ENCODE data around the gene GIPC2.
"Not testable (repeated sequence)": the region's sequence is repeated elsewhere in the genome, so short reads cannot be mapped to it uniquely, and the experiment has no call there.

Gene GIPC2

DNA sequence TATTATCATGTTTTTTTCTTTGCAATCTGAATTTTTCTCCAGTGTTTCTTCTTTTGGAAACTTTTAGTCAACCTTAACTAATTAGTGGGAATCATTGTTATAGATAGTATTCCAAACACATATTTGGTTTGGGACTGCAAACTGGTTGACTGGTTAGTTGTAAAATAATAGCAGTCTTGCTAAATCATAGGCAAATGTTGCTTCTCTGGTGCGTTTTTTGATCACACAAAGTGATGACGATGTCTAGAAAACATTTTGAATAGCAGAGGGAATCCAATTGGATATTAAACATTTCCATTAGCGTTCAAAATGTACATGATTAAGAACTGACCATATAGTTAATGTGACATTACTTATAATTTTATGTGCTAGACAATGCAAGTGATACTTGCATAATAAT, 36.5 kb upstream of the GIPC2 start:
- no peaks in the 10 kb centered on the region for H3K27me3 ChIP-seq (ENCODE audit: control insufficient read depth in 1 of 2, insufficient read depth in 2 of 2, low read length in 2 of 2)
- peaks cover 26% of the 10 kb centered on the region for H3K4me1 ChIP-seq (ENCODE audit: insufficient read depth, low read length)
- peaks cover 6% of the 10 kb centered on the region for H3K36me3 ChIP-seq (ENCODE audit: insufficient read depth, low read length)
- peak overlapping the region in 1 of 2 donors; percentile 10 for H3K4me3 ChIP-seq (ENCODE audit: low read depth in 1 of 2, low read length in 2 of 2)
- H3K9me3 ChIP-seq (ENCODE audit: low read length), result no peaks in the 10 kb centered on the region
- no peak overlapping the region for H3K27ac ChIP-seq (ENCODE audit: low read depth, low read length)
- no peak overlapping the region for H3K9ac ChIP-seq (ENCODE audit: low read length)

GRCh38 chr1:78009836-78010235, 35.9 kb upstream of the GIPC2 start:
- no peaks in the 10 kb centered on the region for H3K27me3 ChIP-seq (ENCODE audit: control insufficient read depth in 1 of 2, insufficient read depth in 2 of 2, low read length in 2 of 2)
- no peak overlapping the region for H3K9ac ChIP-seq (ENCODE audit: low read length)
- peaks cover 26% of the 10 kb centered on the region for H3K4me1 ChIP-seq (ENCODE audit: insufficient read depth, low read length)
- H3K9me3 ChIP-seq (ENCODE audit: low read length), result no peaks in the 10 kb centered on the region
- peaks cover 6% of the 10 kb centered on the region for H3K36me3 ChIP-seq (ENCODE audit: insufficient read depth, low read length)
- peak overlapping the region in 1 of 2 donors; percentile 10 for H3K4me3 ChIP-seq (ENCODE audit: low read depth in 1 of 2, low read length in 2 of 2)
- H3K27ac ChIP-seq (ENCODE audit: low read depth, low read length), result no peak overlapping the region

DNA sequence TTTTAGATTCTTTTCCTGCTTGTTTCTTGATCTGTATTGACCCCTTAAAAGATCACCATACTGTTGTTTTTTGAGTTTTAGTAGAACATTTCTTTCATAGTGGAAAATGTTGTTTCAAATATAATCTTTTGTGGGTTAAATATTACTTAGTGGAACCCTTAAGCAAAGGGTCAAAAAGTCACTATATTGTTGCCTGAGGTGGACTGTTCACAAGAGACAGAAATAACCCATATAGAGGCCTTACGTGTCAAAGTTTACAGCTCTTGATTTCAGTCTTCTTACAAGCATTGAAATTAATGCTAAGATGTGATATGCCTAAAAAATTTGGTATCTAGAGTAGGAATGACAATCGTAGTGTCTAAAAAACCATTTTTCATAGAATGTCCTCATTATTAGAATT, 34.7 kb upstream of the GIPC2 start:
- Histone ChIP-seq H3K4me1 (ENCODE audit: insufficient read depth, low read length) (peaks cover 26% of the 10 kb centered on the region), H3K36me3 (ENCODE audit: insufficient read depth, low read length) (peaks cover 6% of the 10 kb centered on the region), H3K27ac (ENCODE audit: low read depth, low read length) (no peak overlapping the region), H3K27me3 (ENCODE audit: control insufficient read depth in 1 of 2, insufficient read depth in 2 of 2, low read length in 2 of 2) (no peaks in the 10 kb centered on the region), H3K9me3 (ENCODE audit: low read length) (no peaks in the 10 kb centered on the region), H3K4me3 (ENCODE audit: low read depth in 1 of 2, low read length in 2 of 2) (no peak overlapping the region), H3K9ac (ENCODE audit: low read length) (peak overlapping the region; percentile 9)

GRCh38 chr1:78015148-78015547, 30.6 kb upstream of the GIPC2 start:
- Histone ChIP-seq H3K4me1 (ENCODE audit: insufficient read depth, low read length) (peaks cover 8% of the 10 kb centered on the region), H3K27ac (ENCODE audit: low read depth, low read length) (no peak overlapping the region), H3K27me3 (ENCODE audit: control insufficient read depth in 1 of 2, insufficient read depth in 2 of 2, low read length in 2 of 2) (no peaks in the 10 kb centered on the region), H3K36me3 (ENCODE audit: insufficient read depth, low read length) (peaks cover 6% of the 10 kb centered on the region), H3K9me3 (ENCODE audit: low read length) (no peaks in the 10 kb centered on the region), H3K9ac (ENCODE audit: low read length) (no peak overlapping the region), H3K4me3 (ENCODE audit: low read depth in 1 of 2, low read length in 2 of 2) (no peak overlapping the region)

DNA sequence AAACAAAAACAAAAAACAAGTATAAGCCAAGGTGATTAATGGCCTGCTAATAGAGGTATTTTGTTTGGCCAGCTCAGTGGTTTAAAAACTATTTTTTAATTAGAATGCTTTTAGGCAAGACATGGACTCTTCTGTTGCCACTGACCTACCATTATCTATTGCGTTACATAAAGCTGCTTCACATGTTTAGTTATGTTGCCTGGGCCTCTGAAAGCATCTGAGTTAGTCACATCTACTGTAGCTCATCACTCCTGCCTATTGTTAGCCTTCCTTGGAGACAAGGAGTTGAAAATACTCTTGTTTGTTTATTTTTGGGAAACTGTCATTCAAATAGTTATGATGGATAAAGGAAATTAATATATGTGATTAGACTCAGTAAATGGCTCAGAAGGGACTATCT, 26.7 kb upstream of the GIPC2 start:
- Histone ChIP-seq H3K9ac (ENCODE audit: low read length) (no peak overlapping the region), H3K27me3 (ENCODE audit: control insufficient read depth in 1 of 2, insufficient read depth in 2 of 2, low read length in 2 of 2) (no peaks in the 10 kb centered on the region), H3K27ac (ENCODE audit: low read depth, low read length) (no peak overlapping the region), H3K36me3 (ENCODE audit: insufficient read depth, low read length) (no peaks in the 10 kb centered on the region), H3K4me1 (ENCODE audit: insufficient read depth, low read length) (no peaks in the 10 kb centered on the region), H3K9me3 (ENCODE audit: low read length) (no peaks in the 10 kb centered on the region), H3K4me3 (ENCODE audit: low read depth in 1 of 2, low read length in 2 of 2) (no peak overlapping the region)

GRCh38 chr1:78021134-78021533, 24.6 kb upstream of the GIPC2 start:
- H3K9ac ChIP-seq (ENCODE audit: low read length); H3K27ac ChIP-seq (ENCODE audit: low read depth, low read length); H3K4me1 ChIP-seq (ENCODE audit: insufficient read depth, low read length); H3K4me3 ChIP-seq (ENCODE audit: low read depth in 1 of 2, low read length in 2 of 2); H3K9me3 ChIP-seq (ENCODE audit: low read length); H3K27me3 ChIP-seq (ENCODE audit: control insufficient read depth in 1 of 2, insufficient read depth in 2 of 2, low read length in 2 of 2); H3K36me3 ChIP-seq (ENCODE audit: insufficient read depth, low read length): not testable (repeated sequence)

GRCh38 chr1:78029793-78030192, 16.0 kb upstream of the GIPC2 start:
- no peaks in the 10 kb centered on the region for H3K9me3 ChIP-seq (ENCODE audit: low read length)
- H3K27me3 ChIP-seq (ENCODE audit: control insufficient read depth in 1 of 2, insufficient read depth in 2 of 2, low read length in 2 of 2), result no peaks in the 10 kb centered on the region
- no peak overlapping the region for H3K27ac ChIP-seq (ENCODE audit: low read depth, low read length)
- H3K36me3 ChIP-seq (ENCODE audit: insufficient read depth, low read length), result no peaks in the 10 kb centered on the region
- H3K9ac ChIP-seq (ENCODE audit: low read length), result no peak overlapping the region
- H3K4me1 ChIP-seq (ENCODE audit: insufficient read depth, low read length), result no peaks in the 10 kb centered on the region
- no peak overlapping the region for H3K4me3 ChIP-seq (ENCODE audit: low read depth in 1 of 2, low read length in 2 of 2)

- Histone ChIP-seq H3K27ac (ENCODE audit: low read depth, low read length) (no peak overlapping the region), H3K9me3 (ENCODE audit: low read length) (no peaks in the 10 kb centered on the region)
Measured at GRCh38 chr1:78032996-78033796, 12.6 kb upstream of the GIPC2 start.

DNA sequence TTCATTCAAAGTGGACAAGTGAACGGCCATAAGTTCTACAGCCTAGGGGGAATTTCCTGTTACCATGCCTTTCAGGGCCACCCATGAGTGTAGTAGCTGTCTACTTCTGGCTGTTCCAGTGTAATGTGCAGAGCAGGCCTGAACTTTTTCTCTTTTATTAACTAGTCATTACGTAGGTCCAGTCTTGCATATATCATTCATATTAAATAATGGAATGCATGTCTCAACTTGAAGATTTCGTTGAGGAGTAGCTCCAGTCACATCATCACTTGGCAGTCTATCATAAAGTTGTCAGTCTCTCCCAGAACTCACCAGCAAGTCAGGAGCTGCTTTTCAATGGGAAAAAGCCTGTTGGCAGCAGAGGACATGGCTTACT, 12.0 kb upstream of the GIPC2 start:
- Histone ChIP-seq H3K36me3 (ENCODE audit: insufficient read depth, low read length) (no peaks in the 10 kb centered on the region), H3K27ac (ENCODE audit: low read depth, low read length) (no peak overlapping the region), H3K9me3 (ENCODE audit: low read length) (no peaks in the 10 kb centered on the region), H3K4me1 (ENCODE audit: insufficient read depth, low read length) (peaks cover 8% of the 10 kb centered on the region), H3K4me3 (ENCODE audit: low read depth in 1 of 2, low read length in 2 of 2) (no peak overlapping the region), H3K9ac (ENCODE audit: low read length) (no peak overlapping the region), H3K27me3 (ENCODE audit: control insufficient read depth in 1 of 2, insufficient read depth in 2 of 2, low read length in 2 of 2) (no peaks in the 10 kb centered on the region)

More at GRCh38 chr1:78032996-78033796, 12.6 kb upstream of the GIPC2 start:
- Histone ChIP-seq H3K4me1 (ENCODE audit: insufficient read depth, low read length) (peaks cover 3% of the 10 kb centered on the region), H3K36me3 (ENCODE audit: insufficient read depth, low read length) (no peaks in the 10 kb centered on the region), H3K4me3 (ENCODE audit: low read depth in 1 of 2, low read length in 2 of 2) (no peak overlapping the region), H3K9ac (ENCODE audit: low read length) (no peak overlapping the region), H3K27me3 (ENCODE audit: control insufficient read depth in 1 of 2, insufficient read depth in 2 of 2, low read length in 2 of 2) (no peaks in the 10 kb centered on the region)

- H3K4me3 ChIP-seq (ENCODE audit: low read depth in 1 of 2, low read length in 2 of 2), result no peak overlapping the region
- no peaks in the 10 kb centered on the region for H3K9me3 ChIP-seq (ENCODE audit: low read length)
- peaks cover 8% of the 10 kb centered on the region for H3K4me1 ChIP-seq (ENCODE audit: insufficient read depth, low read length)
- no peaks in the 10 kb centered on the region for H3K36me3 ChIP-seq (ENCODE audit: insufficient read depth, low read length)
- no peak overlapping the region for H3K27ac ChIP-seq (ENCODE audit: low read depth, low read length)
- no peaks in the 10 kb centered on the region for H3K27me3 ChIP-seq (ENCODE audit: control insufficient read depth in 1 of 2, insufficient read depth in 2 of 2, low read length in 2 of 2)
- no peak overlapping the region for H3K9ac ChIP-seq (ENCODE audit: low read length)
Measured at GRCh38 chr1:78035121-78035520, 10.6 kb upstream of the GIPC2 start.

- Histone ChIP-seq H3K9ac (ENCODE audit: low read length) (no peak overlapping the region), H3K36me3 (ENCODE audit: insufficient read depth, low read length) (no peaks in the 10 kb centered on the region), H3K9me3 (ENCODE audit: low read length) (no peaks in the 10 kb centered on the region), H3K27ac (ENCODE audit: low read depth, low read length) (no peak overlapping the region), H3K4me1 (ENCODE audit: insufficient read depth, low read length) (peaks cover 8% of the 10 kb centered on the region), H3K4me3 (ENCODE audit: low read depth in 1 of 2, low read length in 2 of 2) (no peak overlapping the region), H3K27me3 (ENCODE audit: control insufficient read depth in 1 of 2, insufficient read depth in 2 of 2, low read length in 2 of 2) (no peaks in the 10 kb centered on the region)
Measured at GRCh38 chr1:78036450-78036849, 9.3 kb upstream of the GIPC2 start.

GRCh38 chr1:78038071-78038470, 7.7 kb upstream of the GIPC2 start:
- Histone ChIP-seq H3K9ac (ENCODE audit: low read length) (no peak overlapping the region), H3K9me3 (ENCODE audit: low read length) (no peaks in the 10 kb centered on the region), H3K27me3 (ENCODE audit: control insufficient read depth in 1 of 2, insufficient read depth in 2 of 2, low read length in 2 of 2) (no peaks in the 10 kb centered on the region), H3K27ac (ENCODE audit: low read depth, low read length) (no peak overlapping the region), H3K4me3 (ENCODE audit: low read depth in 1 of 2, low read length in 2 of 2) (no peak overlapping the region), H3K36me3 (ENCODE audit: insufficient read depth, low read length) (no peaks in the 10 kb centered on the region), H3K4me1 (ENCODE audit: insufficient read depth, low read length) (peaks cover 8% of the 10 kb centered on the region)

Data from muscle layer of colon (tissue), 2 donors.